ENCODE data around the gene PAAF1.

Gene PAAF1

DNA sequence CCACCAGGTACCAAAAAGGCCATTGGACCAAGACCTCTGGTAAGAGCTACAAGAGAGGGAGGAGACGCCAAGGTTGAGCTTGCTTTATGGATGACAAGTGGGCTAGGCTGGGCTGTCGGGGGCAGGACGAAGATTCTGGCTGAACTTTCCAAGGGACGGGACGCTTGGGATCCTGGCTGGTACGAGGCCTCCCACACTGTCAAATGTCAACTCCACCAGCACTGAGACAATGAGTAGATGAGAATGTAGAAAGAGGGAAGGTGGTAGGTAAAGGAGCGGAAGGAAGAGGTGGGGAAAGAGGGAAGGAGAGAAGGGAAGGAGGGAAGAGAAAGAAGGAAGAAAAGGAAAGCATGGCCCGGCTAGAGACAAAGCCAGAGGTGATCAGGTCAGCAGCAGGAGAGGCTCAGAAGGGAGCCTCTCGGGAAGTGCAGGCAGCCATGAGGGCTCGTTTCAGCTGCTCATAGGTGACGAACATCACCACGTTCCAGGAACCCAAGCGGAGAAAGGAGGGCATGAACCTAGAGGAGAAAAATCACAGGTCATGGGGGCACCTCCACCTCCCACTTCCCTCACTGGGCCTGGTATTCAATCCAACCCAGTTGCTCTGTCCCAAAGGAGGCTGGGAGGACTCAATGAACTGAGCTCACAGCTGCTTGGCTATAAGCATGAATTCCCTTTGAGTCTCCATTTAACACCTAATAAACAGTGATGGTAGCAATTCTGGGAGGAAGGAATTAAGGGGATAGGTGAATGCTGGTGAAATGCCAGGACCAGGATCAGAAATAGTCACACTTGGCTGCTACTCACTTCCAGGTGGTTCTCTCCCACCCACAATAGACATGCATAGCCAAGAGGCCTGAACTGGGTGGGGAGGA lies 98.0 kb downstream of the PAAF1 start:
- no peak overlapping the region for H3K4me3 ChIP-seq (ENCODE audit: low read length)
- H3K9me3 ChIP-seq (ENCODE audit: insufficient read depth, low read length), result no peaks in the 10 kb centered on the region
- H3K27ac ChIP-seq (ENCODE audit: low read length), result peak overlapping the region; percentile 15; the same call in 1 of the 2 replicates
- no peak overlapping the region for H2AFZ ChIP-seq (ENCODE audit: low read depth, low read length)
- no peak overlapping the region for H3K9ac ChIP-seq (ENCODE audit: low read length)
- no peak for TF ChIP-seq EZH2phosphoT487 (IDR thresholded peaks at IDR 0.05; ENCODE audit: low read depth)
- no peak for TF ChIP-seq CTCF (IDR thresholded peaks at IDR 0.05; ENCODE audit: low read depth, low read length)
- no peak overlapping the region for H3K4me2 ChIP-seq (ENCODE audit: low read length)
- no peaks in the 10 kb centered on the region for H3K27me3 ChIP-seq (ENCODE audit: low read depth, low read length)
- H3K79me2 ChIP-seq (ENCODE audit: low read length), result peaks cover 27% of the 10 kb centered on the region
- H3K36me3 ChIP-seq (replicated peaks; ENCODE audit: low read depth, low read length), result peaks cover 64% of the 10 kb centered on the region
- peaks cover 48% of the 10 kb centered on the region for H3K4me1 ChIP-seq (ENCODE audit: low read length)
- peaks cover 75% of the 10 kb centered on the region for H4K20me1 ChIP-seq (ENCODE audit: insufficient read depth, low read length)

DNA sequence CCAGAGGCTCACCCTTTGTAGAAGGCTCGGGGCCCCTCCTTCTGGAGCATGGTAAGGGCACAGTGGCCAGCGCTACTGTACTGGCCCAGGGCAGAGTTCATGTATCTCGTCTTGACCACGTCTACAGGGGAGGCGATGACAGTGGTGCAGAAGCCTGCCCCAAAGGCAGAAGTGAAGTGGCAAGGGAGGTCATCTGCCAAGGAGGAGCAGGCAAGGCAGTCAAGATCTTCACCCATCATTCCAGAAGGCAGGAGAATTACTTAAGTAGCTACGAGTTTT lies 98.6 kb downstream of the PAAF1 start:
- no peak for TF ChIP-seq CTCF (IDR thresholded peaks at IDR 0.05; ENCODE audit: low read depth, low read length)
- no peak for TF ChIP-seq EZH2phosphoT487 (IDR thresholded peaks at IDR 0.05; ENCODE audit: low read depth)
- Histone ChIP-seq H3K79me2 (ENCODE audit: low read length) (peaks cover 30% of the 10 kb centered on the region), H3K36me3 (replicated peaks; ENCODE audit: low read depth, low read length) (peaks cover 67% of the 10 kb centered on the region), H3K9me3 (ENCODE audit: insufficient read depth, low read length) (no peaks in the 10 kb centered on the region), H4K20me1 (ENCODE audit: insufficient read depth, low read length) (peaks cover 77% of the 10 kb centered on the region), H3K9ac (ENCODE audit: low read length) (no peak overlapping the region), H3K4me3 (ENCODE audit: low read length) (no peak overlapping the region), H3K4me1 (ENCODE audit: low read length) (peaks cover 48% of the 10 kb centered on the region), H3K27me3 (ENCODE audit: low read depth, low read length) (no peaks in the 10 kb centered on the region), H3K4me2 (ENCODE audit: low read length) (no peak overlapping the region), H2AFZ (ENCODE audit: low read depth, low read length) (no peak overlapping the region), H3K27ac (ENCODE audit: low read length) (no peak overlapping the region)

GRCh38 chr11:73976451-73977151 lies 99.8 kb downstream of the PAAF1 start:
- peaks cover 44% of the 10 kb centered on the region for H3K4me1 ChIP-seq (ENCODE audit: low read length)
- H3K27me3 ChIP-seq (ENCODE audit: low read depth, low read length), result no peaks in the 10 kb centered on the region
- peaks cover 79% of the 10 kb centered on the region for H3K36me3 ChIP-seq (replicated peaks; ENCODE audit: low read depth, low read length)
- no peak overlapping the region for H3K4me3 ChIP-seq (ENCODE audit: low read length)
- peaks cover 82% of the 10 kb centered on the region for H4K20me1 ChIP-seq (ENCODE audit: insufficient read depth, low read length)
- no peak for TF ChIP-seq CTCF (IDR thresholded peaks at IDR 0.05; ENCODE audit: low read depth, low read length)
- TF ChIP-seq EZH2phosphoT487 (IDR thresholded peaks at IDR 0.05; ENCODE audit: low read depth), result no peak
- H2AFZ ChIP-seq (ENCODE audit: low read depth, low read length), result no peak overlapping the region
- H3K79me2 ChIP-seq (ENCODE audit: low read length), result peaks cover 42% of the 10 kb centered on the region
- no peak overlapping the region for H3K9ac ChIP-seq (ENCODE audit: low read length)
- H3K9me3 ChIP-seq (ENCODE audit: insufficient read depth, low read length), result no peaks in the 10 kb centered on the region
- no peak overlapping the region for H3K27ac ChIP-seq (ENCODE audit: low read length)
- H3K4me2 ChIP-seq (ENCODE audit: low read length), result no peak overlapping the region

- H3K27me3 ChIP-seq (ENCODE audit: low read depth, low read length), result no peaks in the 10 kb centered on the region
- H3K36me3 ChIP-seq (replicated peaks; ENCODE audit: low read depth, low read length), result peaks cover 84% of the 10 kb centered on the region
Observed at GRCh38 chr11:73977856-73978519, 101.2 kb downstream of the PAAF1 start.

More at GRCh38 chr11:73977856-73978519, 101.2 kb downstream of the PAAF1 start:
- Histone ChIP-seq H3K9me3 (ENCODE audit: insufficient read depth, low read length) (no peaks in the 10 kb centered on the region), H3K4me3 (ENCODE audit: low read length) (no peak overlapping the region), H3K4me1 (ENCODE audit: low read length) (peaks cover 38% of the 10 kb centered on the region), H2AFZ (ENCODE audit: low read depth, low read length) (no peak overlapping the region), H3K4me2 (ENCODE audit: low read length) (no peak overlapping the region), H4K20me1 (ENCODE audit: insufficient read depth, low read length) (peaks cover 72% of the 10 kb centered on the region), H3K27ac (ENCODE audit: low read length) (peak overlapping the region; percentile 95), H3K79me2 (ENCODE audit: low read length) (peaks cover 55% of the 10 kb centered on the region), H3K9ac (ENCODE audit: low read length) (no peak overlapping the region)
- no peak for TF ChIP-seq CTCF (IDR thresholded peaks at IDR 0.05; ENCODE audit: low read depth, low read length)
- no peak for TF ChIP-seq EZH2phosphoT487 (IDR thresholded peaks at IDR 0.05; ENCODE audit: low read depth)

All from OCI-LY3 (cell line).